Caki2 (cell line): ENCODE results near the gene SWSAP1. TPM values are rescaled to one million over a fixed set of nuclear protein-coding genes. Genes with fewer than 3 reads are reported as not detected.
"Not testable (repeated sequence)": the region's sequence is repeated elsewhere in the genome, so short reads cannot be mapped to it uniquely, and the experiment has no call there.

Source experiments
- DNase-seq: peaks from one replicate; pipeline ENCODE4 v3.0.0-alpha.2; 2015; ENCODE audit warnings: low read depth
- in situ Hi-C: cut with HindIII; loops from 2 replicates; pipeline ENCODE4 v1.10.0; 2016; ENCODE audit warnings: low sequenced_read_pairs, low pct_unique_long_range_greater_than_20kb, mixed read lengths
- total RNA-seq: library from RNA; depleted of rRNA; stranded (reverse); fragments of >200 nt; shearing (Covaris generic); gene quantifications from 2 replicates; pipeline ENCODE4 v1.2.3, GENCODE V29; 2014; ENCODE audit warnings: low replicate concordance

Gene SWSAP1
- total RNA-seq, 1 experiment from 2014 or later = 2.1 TPM

- in situ Hi-C loops = no loop called here
- DNase-seq = no peak
Observed at GRCh38 chr19:11347546-11348039, 26.9 kb upstream of the SWSAP1 start.

- in situ Hi-C loops = no loop called here
- DNase-seq = no peak
Observed at GRCh38 chr19:11349171-11349570, 25.3 kb upstream of the SWSAP1 start.

- DNase-seq, in situ Hi-C loops: not testable (repeated sequence)
Observed at GRCh38 chr19:11354102-11354501, 20.4 kb upstream of the SWSAP1 start.

GRCh38 chr19:11355160-11356073, 19.0 kb upstream of the SWSAP1 start, which contains the start of gene PLPPR2:
PLPPR2 (plus strand) TSS chr19:11355432; CDS start chr19:11357674, 2,242 bp downstream.
- in situ Hi-C loops = no loop called here
- DNase-seq = peak; percentile 88

GRCh38 chr19:11356074-11356397, 18.4 kb upstream of the SWSAP1 start:
- in situ Hi-C loops = no loop called here
- DNase-seq = no peak

- in situ Hi-C loops = no loop called here
- DNase-seq = no peak
Observed at GRCh38 chr19:11356676-11357550, 17.6 kb upstream of the SWSAP1 start.

- DNase-seq = no peak
- in situ Hi-C loops = no loop called here
Observed at GRCh38 chr19:11359421-11359820, 15.0 kb upstream of the SWSAP1 start.

- DNase-seq = peak; percentile 37
- in situ Hi-C loops = no loop called here
Observed at GRCh38 chr19:11361037-11361770, 13.3 kb upstream of the SWSAP1 start.

GRCh38 chr19:11361771-11362731, 12.4 kb upstream of the SWSAP1 start:
- in situ Hi-C loops = no loop called here
- DNase-seq = no peak

- in situ Hi-C loops = no loop called here
- no peak for DNase-seq
Observed at GRCh38 chr19:11363881-11364280, 10.6 kb upstream of the SWSAP1 start.

- in situ Hi-C loops = no loop called here
- DNase-seq = no peak
Observed at GRCh38 chr19:11364296-11364904, 10.1 kb upstream of the SWSAP1 start.

GRCh38 chr19:11364935-11365334, 9.5 kb upstream of the SWSAP1 start:
- DNase-seq = no peak
- in situ Hi-C loops = no loop called here

GRCh38 chr19:11365557-11366117, 8.8 kb upstream of the SWSAP1 start:
- in situ Hi-C loops = no loop called here
- DNase-seq = no peak

GRCh38 chr19:11367528-11367927, 6.9 kb upstream of the SWSAP1 start:
- DNase-seq = no peak
- in situ Hi-C loops = no loop called here

GRCh38 chr19:11370744-11371143, 3.7 kb upstream of the SWSAP1 start:
- no peak for DNase-seq
- in situ Hi-C loops = no loop called here

- in situ Hi-C loops = no loop called here
Observed at GRCh38 chr19:11373166-11373884, 1.1 kb upstream of the SWSAP1 start.

More at GRCh38 chr19:11373166-11373884, 1.1 kb upstream of the SWSAP1 start:
- DNase-seq = peak; percentile 33
